ENCODE data around the gene SLC22A4.
A peak's percentile ranks its signal among the peaks of the same experiment; 100 is the strongest.

Gene SLC22A4

GRCh38 chr5:132334812-132335211, 40.6 kb downstream of the SLC22A4 start:
- no peak for DNase-seq (ENCODE audit: low read depth in 1 of 2, low spot score in 1 of 2)

GRCh38 chr5:132335402-132335801, 41.2 kb downstream of the SLC22A4 start:
- DNase-seq (ENCODE audit: low read depth in 1 of 2, low spot score in 1 of 2), result no peak

DNA sequence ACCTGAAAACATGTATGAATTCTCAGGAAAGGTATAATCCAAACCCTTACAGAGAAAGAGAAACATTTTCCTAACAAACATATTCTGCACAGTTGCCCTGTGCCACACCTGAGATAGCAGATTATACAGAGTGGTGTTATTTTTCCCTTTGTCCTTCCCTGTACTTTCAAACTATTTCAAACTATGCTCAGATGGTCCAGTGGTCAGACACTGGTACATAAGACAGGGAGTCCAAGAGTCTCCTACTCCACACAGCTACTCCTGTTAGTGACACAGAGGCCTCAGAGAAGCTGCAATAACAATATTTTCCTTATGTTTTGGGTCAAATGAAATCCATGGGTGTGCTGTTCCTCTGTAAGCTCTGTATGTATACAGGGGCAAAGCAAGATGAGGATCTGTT, 45.3 kb downstream of the SLC22A4 start:
- DNase-seq (ENCODE audit: low read depth in 1 of 2, low spot score in 1 of 2), result no peak

DNA sequence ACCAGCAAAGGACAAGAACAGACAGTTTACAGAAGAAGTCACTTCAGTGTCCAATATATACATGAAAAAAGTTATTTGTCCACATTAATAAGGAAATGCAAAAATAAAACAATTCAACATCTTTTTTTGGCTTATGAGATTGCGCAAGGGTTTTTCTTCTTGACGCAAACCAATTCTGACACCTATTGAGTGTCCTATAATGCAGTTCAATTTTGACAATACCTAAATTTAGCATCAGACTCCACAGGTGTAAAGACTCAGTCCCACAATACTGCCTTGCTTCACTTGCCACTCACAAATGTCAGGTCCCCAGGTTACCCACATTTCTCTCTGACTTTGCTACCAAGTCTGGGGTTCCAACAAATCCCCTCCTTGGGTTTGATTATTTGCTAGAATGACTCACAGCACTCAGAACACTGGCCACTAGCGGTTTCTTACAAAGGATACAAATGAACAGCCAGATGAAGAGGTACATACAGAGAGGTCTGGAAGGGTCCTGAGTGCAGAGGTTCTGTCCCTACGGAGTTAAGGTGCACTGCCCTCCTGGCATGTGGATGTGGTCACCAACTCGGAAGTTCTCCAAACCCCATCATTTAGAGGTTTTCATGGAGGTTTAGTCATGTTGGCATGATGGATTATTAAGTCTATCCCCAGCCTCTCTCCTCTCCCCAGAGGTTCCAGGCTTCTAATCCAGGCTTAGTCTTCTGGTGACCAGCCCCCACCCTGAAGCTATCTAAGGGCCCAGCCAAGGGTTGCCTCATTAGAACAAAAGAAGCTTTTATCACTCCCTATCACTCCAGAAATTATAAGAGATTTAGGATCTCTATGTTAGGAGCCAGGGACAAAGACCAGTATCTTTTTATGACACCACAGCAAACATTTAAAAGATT, 48.3 kb downstream of the SLC22A4 start:
- DNase-seq (ENCODE audit: low read depth in 1 of 2, low spot score in 1 of 2), result no peak

GRCh38 chr5:132344775-132345514, 50.8 kb downstream of the SLC22A4 start:
- DNase-seq (ENCODE audit: low read depth in 1 of 2, low spot score in 1 of 2), result no peak

- no peak for DNase-seq (ENCODE audit: low read depth in 1 of 2, low spot score in 1 of 2)
These were observed 59.3 kb downstream of the SLC22A4 start for GRCh38 chr5:132353486-132353995.

DNA sequence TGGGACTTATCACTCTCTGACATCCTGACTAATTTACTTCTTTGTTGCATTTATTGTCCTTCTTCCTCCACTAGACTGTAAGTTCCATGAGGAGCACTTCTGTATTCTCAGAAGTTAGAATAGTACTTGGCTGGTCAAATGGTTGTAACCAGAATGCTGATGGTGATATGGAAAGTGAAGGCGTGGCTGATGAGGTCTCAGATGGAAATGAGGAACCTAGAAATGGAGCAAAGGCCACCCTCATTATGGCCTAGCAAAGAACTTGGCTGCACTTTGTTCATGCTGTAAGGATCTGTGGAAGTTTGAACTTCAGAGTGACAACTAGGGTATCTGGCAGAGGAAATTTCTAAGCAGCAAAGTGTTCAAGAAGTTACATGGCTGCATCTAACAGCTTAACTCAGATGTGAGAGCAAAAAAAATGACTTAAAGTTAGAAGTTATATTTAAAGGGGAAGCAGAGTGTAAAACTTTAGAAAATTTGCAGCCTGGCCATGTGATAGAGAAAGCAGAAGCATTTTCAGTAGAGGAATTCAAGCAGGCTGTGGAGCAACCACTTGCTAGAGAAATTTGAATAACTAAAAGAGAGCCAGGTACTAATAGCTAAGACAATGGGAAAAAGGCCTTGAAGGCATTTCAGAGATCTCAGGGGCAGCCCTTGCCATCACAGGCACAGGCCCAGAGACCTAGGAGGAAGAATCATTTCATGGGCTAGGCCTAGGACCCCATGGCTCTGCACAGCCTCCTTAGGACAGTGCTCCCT, 60.4 kb downstream of the SLC22A4 start:
- no peak for DNase-seq (ENCODE audit: low read depth in 1 of 2, low spot score in 1 of 2)

GRCh38 chr5:132355140-132355765, 61.1 kb downstream of the SLC22A4 start:
- DNase-seq (ENCODE audit: low read depth in 1 of 2, low spot score in 1 of 2), result no peak

- DNase-seq (ENCODE audit: low read depth in 1 of 2, low spot score in 1 of 2), result no peak
These were observed 64.6 kb downstream of the SLC22A4 start for GRCh38 chr5:132358775-132359174.

GRCh38 chr5:132362086-132362485, 67.9 kb downstream of the SLC22A4 start:
- DNase-seq (ENCODE audit: low read depth in 1 of 2, low spot score in 1 of 2), result no peak

DNA sequence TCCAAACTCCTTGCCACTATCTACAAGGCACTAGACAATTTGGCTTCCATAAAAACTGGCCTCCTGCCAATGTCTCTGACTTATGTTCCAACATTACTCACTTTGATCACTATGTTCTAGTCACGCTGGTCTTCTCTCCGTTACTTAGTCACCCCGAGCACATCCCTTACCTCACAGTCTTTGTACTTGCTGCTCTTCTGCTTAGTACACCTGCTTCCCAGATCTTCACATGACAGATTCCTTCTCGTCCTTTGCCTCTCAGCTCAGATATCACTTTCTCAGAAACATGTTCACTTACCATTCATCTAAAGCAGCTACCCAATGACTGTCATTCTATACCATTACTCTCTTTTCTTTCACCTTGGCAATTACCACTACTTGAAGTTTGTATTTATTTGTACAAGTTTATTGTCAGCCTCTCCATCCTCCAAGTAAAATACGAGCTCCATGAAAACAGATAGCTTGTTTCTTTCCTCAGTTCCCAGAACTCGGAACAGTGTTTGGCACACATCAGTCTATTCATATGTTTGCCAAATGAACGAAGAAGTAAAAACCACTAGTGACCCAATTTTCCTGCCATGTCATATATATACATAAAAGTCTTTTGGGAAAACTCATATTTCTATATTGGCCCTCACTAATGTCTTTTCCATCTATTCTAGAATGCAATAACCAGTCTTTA, 69.4 kb downstream of the SLC22A4 start:
- DNase-seq (ENCODE audit: low read depth in 1 of 2, low spot score in 1 of 2), result no peak

DNA sequence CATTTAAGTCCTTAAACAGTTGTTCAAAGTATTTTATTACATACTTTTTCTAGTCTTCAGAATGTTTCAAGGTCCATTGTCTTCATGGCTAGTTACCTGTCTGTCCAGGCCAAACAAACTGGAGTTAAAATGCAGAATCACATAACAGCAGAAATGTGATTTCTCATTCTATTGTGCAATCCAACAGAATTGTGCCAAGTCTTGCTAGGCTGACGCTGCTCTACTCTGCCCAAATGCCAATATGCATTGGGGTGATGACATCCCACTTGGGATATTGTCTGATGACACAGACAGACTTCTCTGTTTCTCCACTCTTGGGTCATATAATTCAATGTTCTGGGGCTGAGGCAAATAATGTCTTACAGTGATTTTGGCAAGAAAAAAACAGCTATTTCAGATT, 70.1 kb downstream of the SLC22A4 start:
- no peak for DNase-seq (ENCODE audit: low read depth in 1 of 2, low spot score in 1 of 2)

DNA sequence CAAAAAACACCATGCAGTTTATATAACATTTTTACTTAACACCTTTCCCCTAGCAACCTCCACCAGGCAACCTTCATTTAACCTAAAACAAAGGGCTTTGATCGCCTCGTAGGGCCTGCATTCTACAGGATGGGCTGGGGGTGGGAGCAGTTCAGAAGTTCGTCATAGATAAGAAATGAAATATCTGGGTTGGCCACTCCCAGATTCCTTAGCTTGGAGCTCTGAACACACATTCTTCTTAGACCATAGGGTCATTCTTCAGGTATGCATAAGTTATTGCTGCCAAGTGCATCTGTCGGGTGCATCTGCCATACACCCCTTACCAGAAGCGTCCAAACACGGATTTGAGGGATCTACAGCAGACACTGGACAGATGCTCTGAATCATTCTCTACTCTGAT, 71.0 kb downstream of the SLC22A4 start:
- DNase-seq (ENCODE audit: low read depth in 1 of 2, low spot score in 1 of 2), result no peak

DNA sequence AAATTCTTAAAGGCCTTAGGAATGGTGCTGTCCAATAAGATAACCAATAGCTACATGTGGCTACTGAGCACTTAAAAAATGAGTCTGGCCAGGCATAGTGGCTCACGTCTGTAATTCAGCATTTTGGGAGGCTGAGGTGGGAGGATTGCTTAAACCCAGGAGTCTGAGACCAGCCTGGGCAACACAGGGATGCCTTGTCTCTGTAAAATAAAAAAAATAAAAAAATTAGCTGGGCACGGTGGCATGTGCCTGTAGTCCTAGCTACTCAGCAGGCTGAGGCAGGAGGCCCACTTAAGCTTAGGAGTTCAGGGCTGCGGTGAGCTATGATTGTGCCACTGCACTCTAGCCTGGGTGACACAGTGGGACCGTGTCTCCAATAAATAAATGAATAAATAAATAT, 74.0 kb downstream of the SLC22A4 start:
- DNase-seq (ENCODE audit: low read depth in 1 of 2, low spot score in 1 of 2), result no peak

GRCh38 chr5:132369007-132369473, 74.8 kb downstream of the SLC22A4 start:
- no peak for DNase-seq (ENCODE audit: low read depth in 1 of 2, low spot score in 1 of 2)

GRCh38 chr5:132369474-132370180, 75.4 kb downstream of the SLC22A4 start, which contains the start of gene SLC22A5:
Gene SLC22A5 (plus strand): TSS chr5:132369710. CDS start chr5:132369973, 263 bp downstream.
- DNase-seq (ENCODE audit: low read depth in 1 of 2, low spot score in 1 of 2), result peak; percentile 49 to 54

- DNase-seq (ENCODE audit: low read depth in 1 of 2, low spot score in 1 of 2), result no peak
These were observed 76.2 kb downstream of the SLC22A4 start for GRCh38 chr5:132370181-132370970.

DNA sequence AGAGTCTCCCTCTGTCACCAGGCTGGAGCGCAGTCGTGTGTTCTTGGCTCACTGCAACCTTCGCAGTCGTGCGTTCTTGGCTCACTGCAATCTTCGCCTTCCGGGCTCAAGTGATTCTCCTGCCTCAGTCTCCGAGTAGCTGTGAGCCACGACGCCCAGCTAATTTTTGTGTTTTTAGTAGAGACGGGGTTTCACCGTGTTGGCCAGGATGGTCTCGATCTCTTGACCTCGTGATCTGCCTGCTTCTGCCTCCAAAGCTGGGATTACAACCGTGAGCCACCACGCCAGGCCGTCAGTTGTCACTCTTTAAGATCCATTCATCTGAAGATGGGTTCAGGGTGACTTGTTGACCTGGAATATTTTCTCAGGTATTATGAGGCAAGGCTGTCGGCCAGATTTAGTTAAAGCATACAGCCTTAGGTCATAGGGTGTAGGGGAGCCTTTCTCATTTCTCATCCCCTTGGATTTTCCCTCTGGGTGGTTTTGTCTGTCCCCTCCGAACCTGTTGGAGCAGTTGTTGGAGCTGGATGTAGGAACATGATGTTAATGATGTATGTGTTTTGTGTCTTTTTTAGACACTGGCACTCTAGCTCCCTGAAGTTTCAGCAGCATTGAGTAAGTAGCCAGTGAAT, 76.9 kb downstream of the SLC22A4 start:
- no peak for DNase-seq (ENCODE audit: low read depth in 1 of 2, low spot score in 1 of 2)

Measured in activated T-helper 1 cell treated with anti-CD3 and anti-CD28 coated beads, Interleukin-2, amount 50 U/mL, for 16 hours (primary cell).